Endothelial cell of umbilical vein (primary cell): ENCODE data around the gene PXT1. TPM values are rescaled to one million over a fixed set of nuclear protein-coding genes. Genes with fewer than 3 reads are reported as not detected.

Source experiments
- BruUV-seq: library from RNA; stranded (reverse); fragments of 400-500 nt; replicated peaks from 2 replicates; lab custom pipeline; 2021; lab: Mats Ljungman, UMichigan
- CTCF ChIA-PET: fragments of 300-600, 350-600 bp; sonication (Branson Sonifier 250); formaldehyde crosslinking; loops from one replicate; lab custom pipeline; 2021; ENCODE audit warnings: antibody characterized with exemption, inconsistent platforms; lab: Charles Lee
- POLR2A ChIA-PET: fragments of 300-600, 350-600 bp; sonication (Branson Sonifier 250); formaldehyde crosslinking; loops from one replicate; lab custom pipeline; 2021; ENCODE audit warnings: antibody characterized with exemption, inconsistent platforms; lab: Charles Lee
- DNase-seq: peaks from one replicate; pipeline ENCODE4 v3.0.0-alpha.2; 2011; ENCODE audit warnings: low read depth, low spot score
- FAIRE-seq: peaks from 2 replicates; lab custom pipeline; 2011; peaks lifted over from hg19 to GRCh38; lab: Jason Lieb, UNC
- H2AFZ ChIP-seq: 2 replicates; pipeline ENCODE4 v1.6.0; 2012; ENCODE audit warnings: low read depth, low read length, control low read depth, inconsistent platforms
- H3K27ac ChIP-seq: 2 replicates; pipeline ENCODE4 v1.5.1; 2011; ENCODE audit warnings: low read depth, mild to moderate bottlenecking, control low read depth, low read length, moderate library complexity; ENCODE audit not compliant: insufficient read depth
- H3K27me3 ChIP-seq, 2 experiments: 2 replicates each; pipeline versions ENCODE4 v1.6.0 to v1.6.1; 2011; ENCODE audit warnings: low read length in 2 of 2, mixed read lengths in 1 of 2; ENCODE audit not compliant: control insufficient read depth in 2 of 2, insufficient read depth in 2 of 2
- H3K36me3 ChIP-seq, 2 experiments: 2 replicates in 1 of 2; 3 replicates in 1 of 2; pipeline ENCODE4 v1.5.1; 2011; ENCODE audit warnings: low read length in 2 of 2, mild to moderate bottlenecking in 1 of 2, moderate library complexity in 1 of 2; ENCODE audit not compliant: control insufficient read depth in 2 of 2, insufficient read depth in 2 of 2; ENCODE audit errors: extremely low read depth in 1 of 2
- H3K4me1 ChIP-seq: 3 replicates; pipeline ENCODE4 v1.5.1; 2011; ENCODE audit warnings: mild to moderate bottlenecking, low read length; ENCODE audit not compliant: control insufficient read depth, insufficient read depth; ENCODE audit errors: extremely low read depth
- H3K4me2 ChIP-seq: 2 replicates; pipeline ENCODE4 v1.6.1; 2011; ENCODE audit warnings: low read length, control low read depth, mixed read lengths; ENCODE audit not compliant: insufficient read depth
- H3K4me3 ChIP-seq, 3 experiments: fragments of 200-600 bp in 1 of 3; sonication (generic), shearing (Covaris generic) in 1 of 3; replicated peaks in 1 of 3; 2 replicates each; pipeline ENCODE4 v1.5.1; 2011 to 2016; ENCODE audit warnings: control low read depth in 3 of 3, low read length in 3 of 3, mild to moderate bottlenecking in 2 of 3, inconsistent platforms in 1 of 3, low read depth in 1 of 3, moderate library complexity in 1 of 3; ENCODE audit not compliant: insufficient read depth in 1 of 3
- H3K79me2 ChIP-seq: 2 replicates; pipeline ENCODE4 v1.6.0; 2012; ENCODE audit warnings: low read length, inconsistent platforms; ENCODE audit not compliant: control insufficient read depth, insufficient read depth
- H3K9ac ChIP-seq: replicated peaks from 2 replicates; pipeline ENCODE3; 2011; ENCODE audit warnings: low read length, control low read depth; ENCODE audit not compliant: insufficient read depth; ENCODE audit errors: extremely low read depth
- H3K9me1 ChIP-seq: replicated peaks from 3 replicates; pipeline ENCODE4 v1.6.0; 2011; ENCODE audit warnings: mild to moderate bottlenecking, low read length; ENCODE audit not compliant: control insufficient read depth, insufficient read depth; ENCODE audit errors: extremely low read depth
- H3K9me3 ChIP-seq: replicated peaks from 2 replicates; pipeline ENCODE4 v1.5.1; 2012; ENCODE audit warnings: low read length, inconsistent platforms; ENCODE audit not compliant: control insufficient read depth, insufficient read depth
- H4K20me1 ChIP-seq: replicated peaks from 2 replicates; pipeline ENCODE3; 2011; ENCODE audit warnings: mild to moderate bottlenecking, low read length; ENCODE audit not compliant: control insufficient read depth, insufficient read depth; ENCODE audit errors: extremely low read depth
- EZH2 ChIP-seq: IDR thresholded peaks from 2 replicates; pipeline ENCODE4 v1.6.1; 2012; ENCODE audit warnings: borderline replicate concordance, low read depth, mild to moderate bottlenecking, moderate library complexity, low read length, inconsistent platforms; ENCODE audit not compliant: severe bottlenecking
- FOS ChIP-seq: IDR thresholded peaks from 2 replicates; pipeline ENCODE4 v1.6.1; 2011; ENCODE audit warnings: mild to moderate bottlenecking, low read length, moderate library complexity, borderline replicate concordance; ENCODE audit not compliant: insufficient read depth
- GATA2 ChIP-seq: IDR thresholded peaks from 2 replicates; pipeline ENCODE4 v1.7.0; 2011; ENCODE audit warnings: low read depth, mild to moderate bottlenecking, moderate library complexity, mixed read lengths, low read length; ENCODE audit not compliant: insufficient read length, insufficient read depth
- JUN ChIP-seq: IDR thresholded peaks from 2 replicates; pipeline ENCODE4 v1.6.1; 2011; ENCODE audit warnings: borderline replicate concordance, low read depth; ENCODE audit not compliant: insufficient read length, insufficient read depth
- MYC ChIP-seq: IDR thresholded peaks from one replicate; pipeline ENCODE4 v1.6.1; 2011; ENCODE audit warnings: mild to moderate bottlenecking, low read depth, low read length
- POLR2A ChIP-seq: IDR thresholded peaks from 2 replicates; pipeline ENCODE4 v1.6.1; 2012; ENCODE audit warnings: low read depth, mild to moderate bottlenecking, control low read depth, low read length
- POLR2AphosphoS5 ChIP-seq: IDR thresholded peaks from 2 replicates; pipeline ENCODE4 v1.6.1; 2012; ENCODE audit warnings: low read depth, mild to moderate bottlenecking, control low read depth, low read length, moderate library complexity; ENCODE audit not compliant: insufficient read depth
- dilution Hi-C: fragments of 300-500 bp; cut with MboI; formaldehyde crosslinking; loops from one replicate; pipeline ENCODE4 v1.15.0; 2019; ENCODE audit warnings: low sequenced_read_pairs; ENCODE audit not compliant: extremely low pct_ligation_motif_present
- intact Hi-C: fragments of 100-400 bp; cut with micrococcal nuclease; formaldehyde crosslinking; loops from one replicate; pipeline ENCODE4 v1.10.0; 2022
- polyA plus RNA-seq, 4 experiments: library from polyadenylated mRNA; depleted of rRNA in 3 of 4; stranded (reverse) in 3 of 4; unstranded in 1 of 4; fragments of >200 nt; gene quantifications; 2 replicates each; pipeline versions ENCODE4 v1.2.1 to v1.2.3, GENCODE V29; 2011 to 2012; ENCODE audit warnings: missing spikeins in 1 of 4
- total RNA-seq: library from RNA; stranded (reverse); gene quantifications from 2 replicates; pipeline ENCODE4 v1.2.3, GENCODE V29; 2021
- TF ChIP-seq, protein P1 (sequence below): IDR thresholded peaks from 2 replicates; pipeline ENCODE4 v1.6.1; 2011; ENCODE audit not compliant: insufficient read depth, insufficient read length
- TF ChIP-seq, protein P2 (sequence below), 2 donors: IDR thresholded peaks; 1 replicate in 1 of 2; 2 replicates in 1 of 2; pipeline ENCODE4 v1.5.1; 2011; ENCODE audit warnings: low read length in 2 of 2, mild to moderate bottlenecking in 2 of 2, moderate library complexity in 2 of 2, control low read depth in 1 of 2, inconsistent platforms in 1 of 2, low read depth in 1 of 2; ENCODE audit not compliant: insufficient read depth in 1 of 2; ENCODE audit errors: extremely low read depth in 1 of 2

Gene PXT1
- total and polyA plus RNA-seq, 2 donors (not counting 3 experiments of a cell fraction or from before 2014, with no cell fraction given), result not detected

DNA sequence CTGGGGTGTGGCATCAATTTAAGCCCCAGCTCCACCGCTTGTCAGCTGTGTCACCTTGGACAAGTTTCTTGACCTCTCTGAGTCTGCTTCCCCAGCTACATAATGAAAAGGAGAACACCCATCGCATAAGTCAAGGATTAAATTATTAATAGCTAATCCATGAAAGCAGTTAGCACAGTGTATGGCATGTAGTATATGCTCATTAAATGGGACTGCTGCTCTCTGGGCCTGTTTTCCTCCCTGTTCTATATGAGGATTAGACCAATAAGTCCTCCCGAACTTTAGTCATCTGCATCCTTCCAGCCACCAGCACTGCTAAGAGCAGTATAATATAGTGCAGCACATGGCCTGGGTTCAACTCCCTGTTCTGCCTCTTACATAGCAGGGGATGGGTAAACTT, 74.9 kb downstream of the PXT1 start:
- BruUV-seq, result no TSS peak
- DNase-seq, result no peak

More for the DNA sequence above, 74.9 kb downstream of the PXT1 start:
- H3K9ac ChIP-seq, result no peak overlapping the region
- no peak overlapping the region for H2AFZ ChIP-seq
- H3K9me3 ChIP-seq, result no peaks in the 10 kb centered on the region
- H3K79me2 ChIP-seq, result no peaks in the 10 kb centered on the region
- CTCF ChIA-PET, result interaction anchor here (1.8 to 3.2 kb wide), 3 partner anchors 19 to 65 kb away, joined by 7 to 11 read pairs (median 7); partner anchors contain the start of gene ETV7
- dilution Hi-C loops (no loop called here), intact Hi-C loops (no loop called here)
- H3K36me3 ChIP-seq, result no peaks in the 10 kb centered on the region
- no peak overlapping the region for H3K27ac ChIP-seq
- H3K4me2 ChIP-seq, result no peak overlapping the region
- H3K9me1 ChIP-seq, result no peaks in the 10 kb centered on the region
- no peak overlapping the region for H3K4me3 ChIP-seq
- POLR2A ChIA-PET, result no interaction called here
- peaks cover 0 to 3% of the 10 kb centered on the region in 2 experiments for H3K27me3 ChIP-seq
- H4K20me1 ChIP-seq, result no peaks in the 10 kb centered on the region
- peaks cover 9% of the 10 kb centered on the region for H3K4me1 ChIP-seq
- no peak for FAIRE-seq
- no peak for TF ChIP-seq POLR2A
- no peak for TF ChIP-seq GATA2
- TF ChIP-seq FOS, result no peak
- TF ChIP-seq, protein P1, sequence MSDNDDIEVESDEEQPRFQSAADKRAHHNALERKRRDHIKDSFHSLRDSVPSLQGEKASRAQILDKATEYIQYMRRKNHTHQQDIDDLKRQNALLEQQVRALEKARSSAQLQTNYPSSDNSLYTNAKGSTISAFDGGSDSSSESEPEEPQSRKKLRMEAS, result no peak
- no peak for TF ChIP-seq JUN
- no peak for TF ChIP-seq MYC
- TF ChIP-seq, protein P2, sequence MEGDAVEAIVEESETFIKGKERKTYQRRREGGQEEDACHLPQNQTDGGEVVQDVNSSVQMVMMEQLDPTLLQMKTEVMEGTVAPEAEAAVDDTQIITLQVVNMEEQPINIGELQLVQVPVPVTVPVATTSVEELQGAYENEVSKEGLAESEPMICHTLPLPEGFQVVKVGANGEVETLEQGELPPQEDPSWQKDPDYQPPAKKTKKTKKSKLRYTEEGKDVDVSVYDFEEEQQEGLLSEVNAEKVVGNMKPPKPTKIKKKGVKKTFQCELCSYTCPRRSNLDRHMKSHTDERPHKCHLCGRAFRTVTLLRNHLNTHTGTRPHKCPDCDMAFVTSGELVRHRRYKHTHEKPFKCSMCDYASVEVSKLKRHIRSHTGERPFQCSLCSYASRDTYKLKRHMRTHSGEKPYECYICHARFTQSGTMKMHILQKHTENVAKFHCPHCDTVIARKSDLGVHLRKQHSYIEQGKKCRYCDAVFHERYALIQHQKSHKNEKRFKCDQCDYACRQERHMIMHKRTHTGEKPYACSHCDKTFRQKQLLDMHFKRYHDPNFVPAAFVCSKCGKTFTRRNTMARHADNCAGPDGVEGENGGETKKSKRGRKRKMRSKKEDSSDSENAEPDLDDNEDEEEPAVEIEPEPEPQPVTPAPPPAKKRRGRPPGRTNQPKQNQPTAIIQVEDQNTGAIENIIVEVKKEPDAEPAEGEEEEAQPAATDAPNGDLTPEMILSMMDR (IDR thresholded peaks at IDR 0.05; ENCODE audit: extremely low read depth in 1 of 2, insufficient read depth in 1 of 2, low read depth in 1 of 2, low read length in 2 of 2), result no peak
- no peak for TF ChIP-seq EZH2
- TF ChIP-seq POLR2AphosphoS5, result no peak
